NCI-H510A treated with DMSO at 0.1 percent for 48 hours (cell line): ENCODE measurements around the gene TRIM66.

Source experiments
- DNase-seq: peaks from one replicate; lab custom pipeline; 2025; lab: John Stamatoyannopoulos, UW

TRIM66 gene, protein sequence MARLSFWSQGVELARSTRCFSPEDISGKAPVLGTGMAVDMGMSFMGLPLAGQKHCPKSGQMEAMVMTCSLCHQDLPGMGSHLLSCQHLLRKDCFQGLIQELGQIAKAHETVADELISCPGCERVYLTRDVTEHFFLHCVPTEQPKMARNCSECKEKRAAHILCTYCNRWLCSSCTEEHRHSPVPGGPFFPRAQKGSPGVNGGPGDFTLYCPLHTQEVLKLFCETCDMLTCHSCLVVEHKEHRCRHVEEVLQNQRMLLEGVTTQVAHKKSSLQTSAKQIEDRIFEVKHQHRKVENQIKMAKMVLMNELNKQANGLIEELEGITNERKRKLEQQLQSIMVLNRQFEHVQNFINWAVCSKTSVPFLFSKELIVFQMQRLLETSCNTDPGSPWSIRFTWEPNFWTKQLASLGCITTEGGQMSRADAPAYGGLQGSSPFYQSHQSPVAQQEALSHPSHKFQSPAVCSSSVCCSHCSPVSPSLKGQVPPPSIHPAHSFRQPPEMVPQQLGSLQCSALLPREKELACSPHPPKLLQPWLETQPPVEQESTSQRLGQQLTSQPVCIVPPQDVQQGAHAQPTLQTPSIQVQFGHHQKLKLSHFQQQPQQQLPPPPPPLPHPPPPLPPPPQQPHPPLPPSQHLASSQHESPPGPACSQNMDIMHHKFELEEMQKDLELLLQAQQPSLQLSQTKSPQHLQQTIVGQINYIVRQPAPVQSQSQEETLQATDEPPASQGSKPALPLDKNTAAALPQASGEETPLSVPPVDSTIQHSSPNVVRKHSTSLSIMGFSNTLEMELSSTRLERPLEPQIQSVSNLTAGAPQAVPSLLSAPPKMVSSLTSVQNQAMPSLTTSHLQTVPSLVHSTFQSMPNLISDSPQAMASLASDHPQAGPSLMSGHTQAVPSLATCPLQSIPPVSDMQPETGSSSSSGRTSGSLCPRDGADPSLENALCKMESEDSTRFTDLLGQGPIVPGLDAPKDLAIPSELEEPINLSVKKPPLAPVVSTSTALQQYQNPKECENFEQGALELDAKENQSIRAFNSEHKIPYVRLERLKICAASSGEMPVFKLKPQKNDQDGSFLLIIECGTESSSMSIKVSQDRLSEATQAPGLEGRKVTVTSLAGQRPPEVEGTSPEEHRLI (N-terminal part only)

DNA sequence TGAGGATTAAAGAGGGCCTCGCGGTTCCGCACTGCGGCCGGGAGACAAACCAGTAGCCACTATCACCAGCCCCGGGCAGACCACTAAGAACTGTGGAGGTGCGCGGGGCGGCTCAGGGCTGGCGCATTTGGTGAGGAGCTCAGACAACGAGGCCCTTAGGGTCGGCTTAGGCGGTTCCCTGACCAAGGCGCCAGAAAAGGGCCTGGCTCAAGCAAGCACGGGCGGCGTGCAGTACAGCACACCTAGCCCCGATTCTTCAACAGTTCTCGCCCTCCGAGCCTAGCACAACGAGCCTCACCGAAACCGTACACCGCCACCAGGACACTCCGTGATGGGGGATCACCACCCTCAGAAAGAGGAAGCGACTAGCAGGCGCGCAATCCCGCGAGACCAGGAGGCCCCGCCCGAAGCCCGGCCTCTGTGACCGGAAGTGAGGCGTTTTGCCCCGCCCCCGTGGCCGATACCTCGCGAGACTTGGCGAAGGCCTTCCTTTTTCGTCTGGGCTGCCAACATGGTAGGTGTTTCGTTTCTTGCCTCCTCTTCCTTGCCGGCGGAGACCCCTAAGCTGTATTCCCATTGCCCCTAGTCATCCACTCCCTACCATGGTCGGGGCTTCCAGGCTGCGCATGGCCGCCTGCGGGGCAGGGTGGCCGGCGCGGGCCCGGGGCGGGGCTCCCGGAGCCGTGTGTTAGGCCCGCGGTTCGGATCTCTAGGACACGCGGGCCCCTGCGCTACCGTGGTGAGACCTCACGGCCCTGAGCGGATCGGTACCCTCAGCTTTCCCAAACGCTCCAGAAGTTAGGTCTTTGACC, at the start of gene TRIM66, which contains the start of gene RPL27A:
TRIM66 (minus strand) TSS at position 363 of the 812 bp plus-strand sequence. CDS start 10,391 bp downstream, outside the sequence.
RPL27A (plus strand) TSS at position 490 of the 812 bp plus-strand sequence; CDS start at position 512, 22 bp downstream.
- DNase-seq, result peak; percentile 89

DNA sequence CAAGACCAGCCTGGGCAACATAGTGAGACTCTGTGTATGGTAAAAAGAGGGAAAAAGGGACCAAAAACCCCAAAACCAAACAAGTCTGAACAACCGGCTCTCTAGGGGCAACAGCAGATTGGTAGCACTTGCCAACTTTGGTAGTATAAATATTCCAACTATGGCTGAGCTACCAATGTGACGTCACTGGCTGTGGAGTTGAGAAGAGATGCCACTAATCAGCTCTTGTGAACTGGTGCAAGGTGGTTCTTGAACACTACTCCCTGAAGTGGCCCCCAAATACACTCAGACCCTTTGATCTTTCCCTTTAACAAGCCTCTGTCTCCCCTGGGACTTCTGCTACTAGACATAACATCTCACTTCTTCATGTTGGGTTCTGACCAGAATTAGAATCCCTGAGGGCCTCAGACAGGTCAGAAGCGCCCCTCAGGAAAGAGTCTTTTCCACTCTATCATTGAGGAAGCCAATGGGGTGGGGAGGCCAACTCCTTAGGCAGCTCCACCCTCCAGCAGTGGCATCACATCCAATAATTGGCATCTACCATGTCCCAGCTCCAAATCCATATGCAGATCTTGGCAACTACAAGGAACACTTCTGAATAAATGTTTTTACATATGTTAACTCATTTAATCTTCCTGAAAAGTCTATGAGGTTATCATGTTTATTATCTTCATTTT, 49.3 kb upstream of the TRIM66 start:
- no peak for DNase-seq

DNA sequence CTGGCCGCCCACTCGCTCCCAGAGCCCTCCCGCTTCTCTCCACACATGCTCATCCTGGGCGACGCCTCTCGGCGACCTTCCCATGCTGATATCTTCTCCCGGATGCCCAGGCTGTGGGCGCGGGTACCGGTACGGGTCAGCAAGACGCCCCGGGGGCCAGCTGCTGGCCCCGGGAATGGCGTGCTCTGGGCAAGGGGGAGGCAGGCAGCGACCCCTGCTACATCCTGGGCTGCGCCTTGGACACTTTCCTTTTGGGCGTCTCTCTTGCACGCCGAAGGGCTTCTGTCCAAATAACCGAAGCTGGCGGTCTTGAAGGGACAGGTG, 48.2 kb upstream of the TRIM66 start:
- DNase-seq, result no peak

DNA sequence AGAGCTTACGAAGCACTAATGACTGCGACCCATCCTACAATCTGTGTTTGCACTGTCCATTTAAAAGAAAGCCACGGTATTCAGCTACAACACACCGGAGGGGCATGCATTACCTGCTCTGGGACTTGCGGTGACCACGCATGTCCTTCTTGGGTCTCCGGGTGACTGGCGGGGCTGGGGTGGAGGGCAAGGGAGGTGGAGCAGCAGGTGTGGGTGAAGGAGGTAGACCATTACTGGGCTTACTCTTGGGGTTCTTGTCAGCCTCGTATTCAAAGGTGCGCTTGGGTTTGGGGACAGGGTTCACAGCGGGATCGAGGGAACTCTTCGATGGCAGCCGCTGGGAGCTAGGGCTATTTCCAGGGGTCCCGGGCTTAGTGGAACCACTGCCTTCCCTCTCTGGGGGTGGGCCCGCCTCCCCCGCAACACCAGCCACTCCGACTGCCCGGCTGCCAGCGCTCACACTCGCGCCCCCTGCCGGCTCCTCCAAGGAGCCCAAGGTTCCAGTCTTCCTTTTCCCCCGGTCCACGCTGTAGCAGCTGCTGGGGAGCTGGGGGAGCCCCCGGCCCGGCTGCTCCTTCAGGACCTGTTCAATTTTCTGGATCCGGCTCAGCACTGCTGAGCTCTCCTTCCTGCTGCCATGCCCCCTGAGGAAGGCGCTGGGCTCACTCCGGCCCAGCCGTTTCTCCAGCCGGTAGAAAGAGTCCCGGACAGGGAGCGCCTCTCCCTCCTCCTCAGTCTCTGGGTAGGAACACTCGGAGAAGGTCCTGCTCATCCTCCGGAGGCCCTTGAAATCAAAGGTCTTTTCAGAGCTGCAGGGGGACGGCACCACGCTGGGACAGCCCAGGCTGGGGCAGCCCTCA, 47.6 kb upstream of the TRIM66 start:
- DNase-seq, result no peak

DNA sequence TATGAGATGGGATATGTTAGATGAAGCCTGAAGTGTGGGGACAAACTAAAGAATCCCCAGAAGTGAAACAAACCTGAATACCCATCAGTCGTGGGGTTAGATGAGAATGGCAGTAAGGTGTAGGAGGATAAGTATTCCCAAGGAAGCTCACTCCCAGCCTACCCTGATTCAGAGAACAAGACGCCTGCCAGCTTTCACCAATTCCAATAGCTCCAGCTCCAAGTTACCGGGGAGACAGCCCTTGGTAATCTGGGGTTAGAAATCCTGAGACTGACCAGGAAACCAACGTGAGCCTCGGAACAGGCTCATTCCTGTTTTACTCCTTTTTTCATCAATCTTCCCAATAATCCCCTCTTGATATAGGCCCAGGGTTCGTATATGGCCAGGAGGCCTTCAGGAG, 46.6 kb upstream of the TRIM66 start:
- no peak for DNase-seq

DNA sequence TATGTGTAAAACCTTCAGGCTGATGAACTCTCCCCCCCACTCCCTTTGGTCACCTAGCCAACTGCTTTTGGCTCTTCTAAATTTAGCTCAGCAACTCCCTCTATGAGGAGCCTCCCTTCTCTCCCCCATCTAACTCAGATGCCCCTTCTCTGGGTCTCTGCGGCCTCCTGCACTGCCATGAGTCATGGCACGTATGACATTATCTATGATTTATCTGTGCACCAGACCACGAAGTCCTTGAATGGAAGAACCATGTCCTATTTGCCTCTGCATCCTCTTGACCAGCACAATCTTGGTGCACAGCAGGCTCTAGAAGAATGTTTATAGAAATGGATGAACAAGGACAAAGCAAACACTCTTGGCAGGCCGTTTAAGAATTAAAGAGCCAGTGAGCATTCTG, 46.1 kb upstream of the TRIM66 start:
- no peak for DNase-seq

DNA sequence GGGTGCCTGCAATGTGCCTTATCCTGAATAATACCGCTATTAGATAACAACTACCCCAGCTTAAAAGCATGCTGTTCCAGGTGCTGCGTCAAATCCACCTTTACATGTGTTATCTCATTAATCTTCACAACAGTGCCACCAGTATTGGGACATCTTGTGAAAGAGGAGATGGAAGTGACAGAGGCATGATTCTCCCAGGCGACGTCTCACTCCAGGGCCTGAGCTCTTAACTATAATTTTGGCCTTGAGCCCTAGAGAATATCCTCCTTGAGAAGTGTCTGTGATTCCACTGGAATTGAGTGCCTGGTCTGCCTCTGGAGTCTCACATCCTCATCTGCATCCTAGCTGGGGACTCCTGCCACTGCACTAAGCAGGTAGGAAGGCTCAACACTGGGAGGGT, 43.9 kb upstream of the TRIM66 start:
- no peak for DNase-seq

DNA sequence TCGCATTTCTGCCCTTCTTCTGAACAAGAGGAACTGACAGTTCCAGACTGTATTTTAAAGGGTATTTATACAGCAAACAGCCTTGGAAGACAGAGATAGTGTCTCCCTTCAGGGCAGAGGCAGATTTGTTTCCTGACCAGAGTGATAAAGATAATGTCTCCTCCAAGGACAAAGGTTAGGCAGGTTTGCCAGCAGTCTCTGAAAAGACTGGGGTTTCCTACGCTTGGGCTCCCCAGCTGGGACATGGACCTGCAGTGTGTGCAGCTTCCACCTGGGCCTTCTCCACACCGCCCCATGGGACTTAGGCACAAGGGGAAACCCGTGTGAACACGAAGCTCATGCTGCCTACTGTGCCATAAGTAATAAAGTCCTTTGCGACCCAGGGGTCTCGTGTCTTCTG, 42.2 kb upstream of the TRIM66 start:
- no peak for DNase-seq

DNA sequence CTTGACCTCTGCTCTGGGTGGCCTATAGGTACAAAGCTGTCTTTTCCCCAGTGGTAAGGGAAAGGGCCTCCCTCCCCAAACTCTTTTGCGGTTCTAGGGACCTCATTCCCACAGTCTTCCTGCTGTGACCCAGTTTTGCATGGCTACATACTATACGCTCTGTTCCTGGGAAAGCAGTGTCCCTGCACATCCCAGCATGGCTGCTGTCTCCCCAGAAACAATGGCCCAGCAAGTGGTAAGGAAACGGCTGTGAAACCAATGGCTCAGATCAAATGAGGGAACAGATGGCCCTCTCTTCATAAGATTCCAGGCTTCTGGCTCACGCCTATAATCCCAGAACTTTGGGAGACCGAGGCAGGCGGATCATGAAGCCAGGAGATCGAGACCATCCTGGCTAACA, 41.2 kb upstream of the TRIM66 start:
- DNase-seq, result no peak

DNA sequence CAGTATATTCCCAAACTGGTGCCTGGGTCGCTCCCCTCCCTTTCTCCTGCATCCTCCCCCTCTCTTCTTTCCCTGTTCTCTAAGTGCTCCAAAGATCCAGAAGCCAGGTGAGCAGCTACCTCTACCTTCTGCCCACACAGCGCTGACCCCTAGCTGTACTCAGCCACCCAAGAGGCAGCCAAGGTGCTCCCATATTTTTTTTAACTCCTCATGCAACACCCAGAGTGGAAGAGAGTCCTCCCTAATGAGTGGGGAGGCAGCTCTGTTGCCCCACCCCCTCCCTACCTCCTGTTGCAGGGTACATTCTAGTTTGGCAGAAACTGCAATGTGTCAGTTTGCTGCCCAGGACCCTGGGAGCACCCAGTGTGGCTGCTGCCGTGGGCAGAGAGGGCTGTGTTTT, 40.3 kb upstream of the TRIM66 start:
- no peak for DNase-seq

DNA sequence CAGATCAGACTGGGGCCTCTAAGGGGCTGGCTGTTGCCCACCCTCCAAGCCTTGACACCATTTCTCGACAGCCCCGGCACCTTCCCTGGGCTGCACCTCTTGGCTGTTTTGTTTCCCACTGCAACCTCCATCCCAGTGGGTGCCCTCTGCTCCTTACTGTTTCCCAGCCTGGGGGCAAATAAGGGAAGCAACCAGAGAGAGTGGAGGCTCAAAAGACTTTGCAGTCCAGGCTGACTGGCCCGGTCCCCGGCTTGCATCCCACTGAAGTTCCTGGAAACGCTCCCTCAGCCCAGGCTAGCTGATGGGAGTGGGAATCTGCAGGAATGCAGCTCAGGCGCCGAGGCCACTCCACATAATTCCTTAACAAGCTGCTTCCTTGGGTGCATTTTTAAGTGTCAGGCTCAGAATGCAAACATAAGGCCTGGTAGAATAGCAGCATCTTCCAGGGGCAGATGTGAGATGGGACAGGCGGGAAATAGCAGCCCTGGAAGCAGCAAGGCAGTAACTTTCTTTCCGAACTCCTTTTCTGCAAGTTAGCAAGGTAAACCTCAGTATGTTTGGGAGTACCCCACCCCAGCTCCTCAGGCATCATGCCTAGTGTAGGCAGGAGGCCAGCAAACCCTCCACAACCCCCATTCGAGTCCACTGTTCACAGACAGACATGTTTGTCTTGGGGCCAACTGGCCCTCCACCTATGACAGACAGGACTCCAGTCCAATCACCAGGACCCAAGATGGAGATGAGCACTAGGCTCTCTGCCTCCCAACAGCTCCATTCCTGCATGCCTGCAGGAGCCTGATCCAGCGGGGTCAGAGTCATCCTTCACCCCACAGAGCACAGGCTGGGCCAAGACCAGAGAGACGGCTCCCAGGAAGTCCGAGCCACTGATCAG, 39.4 kb upstream of the TRIM66 start:
- DNase-seq, result no peak

DNA sequence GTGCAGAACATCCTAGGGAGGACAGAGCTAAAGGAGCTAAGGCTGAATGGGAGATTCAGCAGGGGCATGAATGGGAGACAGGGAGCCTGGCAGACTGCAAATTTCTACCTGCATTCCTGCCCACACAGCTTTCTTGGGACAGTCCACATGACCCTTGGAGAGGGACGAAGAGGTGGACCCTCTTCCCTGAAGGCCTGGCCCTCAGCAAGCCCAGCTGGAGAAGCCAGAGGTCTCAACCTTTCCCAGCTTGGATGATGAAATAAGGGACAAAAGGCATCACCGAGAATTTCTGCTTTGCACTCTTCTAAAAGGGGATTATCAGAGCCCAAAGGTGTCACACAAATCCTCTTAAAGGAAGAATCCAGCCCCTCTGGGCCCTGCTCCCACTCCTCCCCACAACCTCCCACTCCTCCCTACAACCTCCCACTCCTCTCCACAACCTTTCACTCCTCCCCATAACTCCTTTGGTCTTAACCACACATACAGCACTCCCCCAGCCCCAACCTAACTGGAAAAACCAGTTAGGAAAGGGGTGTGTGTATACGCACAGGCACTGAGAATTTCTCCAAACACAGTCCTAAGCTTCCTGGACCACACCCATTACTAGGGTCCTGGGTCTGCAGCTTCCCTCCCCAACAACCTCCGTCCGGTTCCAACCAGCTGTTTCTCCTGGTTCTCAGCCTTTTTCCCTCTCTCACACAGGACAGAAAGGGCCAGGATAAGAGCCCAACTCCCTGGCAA, 38.6 kb upstream of the TRIM66 start:
- peak; percentile 61 for DNase-seq

DNA sequence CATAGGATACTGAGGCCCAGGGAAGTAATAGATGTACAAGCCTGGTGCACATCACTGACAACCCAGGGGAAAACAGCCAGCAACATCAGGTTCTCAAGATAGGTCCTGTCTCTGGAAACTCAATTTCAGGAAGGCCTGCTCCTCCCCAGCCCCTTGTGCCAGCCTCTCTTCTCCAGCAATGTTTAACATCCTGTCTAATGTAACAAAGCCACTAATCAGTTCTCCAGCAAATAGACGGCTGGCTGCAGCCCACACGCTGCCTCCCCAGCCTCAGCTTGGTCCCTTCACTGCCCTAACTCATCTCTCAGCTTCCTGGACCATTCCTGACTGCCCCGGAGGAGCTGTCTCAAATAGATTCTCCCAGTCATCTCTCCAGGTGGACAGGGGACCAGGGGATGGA, 37.9 kb upstream of the TRIM66 start:
- no peak for DNase-seq

DNA sequence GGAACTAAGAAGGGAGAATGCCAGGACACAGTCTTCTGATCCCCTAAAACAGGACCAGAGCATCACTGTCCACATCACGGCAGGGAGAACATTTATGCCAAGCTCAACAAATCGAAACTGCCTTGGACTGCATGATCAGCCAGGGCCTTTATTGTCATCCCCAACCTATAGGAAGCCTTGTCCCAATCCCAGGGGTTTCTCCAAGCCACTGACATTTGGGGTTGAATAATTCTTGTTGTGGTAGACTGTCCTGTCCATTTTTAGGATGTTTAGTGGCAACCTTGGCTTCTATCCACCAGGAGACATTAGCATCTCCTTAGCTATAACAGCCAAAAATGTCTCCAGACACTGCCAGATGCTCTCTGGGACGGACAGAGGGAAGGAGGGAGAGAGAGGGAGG, 37.3 kb upstream of the TRIM66 start:
- DNase-seq, result no peak

DNA sequence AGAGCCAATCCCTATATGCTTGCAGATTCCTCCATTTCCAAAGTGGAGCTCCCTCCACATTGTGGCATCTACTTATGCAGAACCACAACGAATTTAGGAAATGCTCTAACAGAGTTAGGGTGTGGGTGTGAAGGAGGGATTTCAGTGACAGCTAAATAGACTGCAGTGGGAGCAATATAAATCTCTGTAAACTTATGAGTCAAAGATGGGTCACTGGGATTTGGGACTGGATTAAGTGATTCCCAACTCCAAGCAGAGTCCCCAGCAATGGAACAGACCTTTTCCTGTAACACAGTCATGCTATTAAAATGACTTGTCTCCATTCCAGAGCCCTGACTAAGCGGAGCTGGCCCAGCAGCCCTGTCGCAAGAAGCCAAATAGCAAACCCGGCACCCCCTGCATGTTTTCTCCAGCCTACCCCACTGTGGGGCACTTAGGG, 36.8 kb upstream of the TRIM66 start:
- DNase-seq, result no peak

DNA sequence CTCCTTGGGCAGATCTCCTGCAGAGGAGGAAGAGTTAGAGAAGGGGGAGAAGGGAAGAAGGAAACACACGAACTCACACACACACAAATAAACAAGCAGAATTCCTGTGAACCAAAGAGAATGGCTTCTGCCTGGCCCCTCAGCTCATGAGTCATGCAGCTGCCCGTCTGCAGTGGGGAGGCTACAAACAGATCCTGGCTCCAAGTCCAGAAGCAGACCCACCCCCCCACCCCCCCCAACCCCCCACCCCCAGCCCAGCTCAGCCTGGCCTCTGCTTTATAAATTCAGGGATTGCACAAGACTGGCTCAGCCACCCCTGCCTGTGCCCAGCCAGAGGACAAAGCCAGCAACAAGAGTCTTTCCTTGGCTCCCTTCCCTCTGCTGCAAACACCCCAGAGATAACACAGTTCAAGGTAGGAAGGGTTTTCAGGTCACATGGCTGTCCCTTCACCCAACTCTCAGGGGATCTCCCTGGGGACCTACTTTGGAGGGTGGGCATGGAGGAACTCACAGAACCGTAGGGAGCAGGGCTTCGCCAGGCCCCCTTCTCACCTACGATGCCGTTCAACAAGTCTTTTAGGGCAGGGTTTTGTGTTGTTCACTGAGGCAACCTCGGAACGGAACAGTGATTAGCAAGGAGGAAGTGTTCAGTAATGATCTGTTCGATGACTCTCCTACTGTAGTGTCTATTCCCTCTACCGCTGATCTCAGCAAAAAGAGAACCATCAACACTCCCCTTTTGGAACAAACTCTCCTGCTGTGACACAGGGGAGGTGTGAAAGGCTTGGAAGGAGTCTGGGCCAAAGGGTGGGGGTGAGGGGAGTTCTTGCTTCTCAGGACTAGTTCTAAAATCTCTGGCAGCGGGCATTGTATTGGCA, 35.6 kb upstream of the TRIM66 start:
- DNase-seq, result no peak

DNA sequence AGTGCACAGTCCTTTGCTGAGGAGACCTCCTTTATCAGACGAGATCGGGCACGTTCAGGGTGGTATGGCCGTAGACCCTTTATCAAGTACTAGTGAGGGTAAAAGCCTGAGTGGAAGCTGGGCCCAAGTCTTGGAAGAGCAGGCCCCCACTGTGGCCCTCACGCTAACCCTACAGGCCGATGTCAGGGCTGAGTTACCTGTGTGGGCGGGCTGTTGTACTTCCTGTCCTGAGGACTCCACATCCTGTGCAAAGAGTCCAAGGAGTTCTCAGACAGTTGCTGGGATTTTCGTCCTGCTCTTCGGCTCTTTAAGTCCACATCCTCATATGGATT, 35.0 kb upstream of the TRIM66 start:
- no peak for DNase-seq

DNA sequence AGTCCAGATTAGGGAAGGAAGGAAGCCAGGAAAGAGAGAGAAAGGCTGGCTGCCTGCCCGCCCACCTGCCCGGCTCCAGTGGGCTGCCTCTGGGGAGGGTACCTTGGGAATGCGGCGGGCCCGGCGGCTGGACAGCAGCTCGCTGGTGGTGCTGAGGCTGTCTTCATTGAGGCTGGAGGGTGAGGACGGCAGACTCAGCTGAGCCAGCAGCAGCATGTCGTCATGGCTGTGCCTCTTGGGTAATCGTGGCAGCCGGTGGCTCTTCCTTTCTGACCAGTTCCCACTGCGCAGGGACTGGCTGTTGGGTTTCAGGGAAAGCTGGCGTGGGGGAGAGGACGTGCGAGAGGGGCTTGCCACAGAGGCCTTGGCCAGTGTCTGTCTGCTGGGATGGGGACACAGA, 33.0 kb upstream of the TRIM66 start:
- DNase-seq, result no peak
